PC-9 (cell line): ENCODE measurements around the gene RFTN2. TPM values are rescaled to one million over a fixed set of nuclear protein-coding genes. Genes with fewer than 3 reads are reported as not detected.

Source experiments
- BruUV-seq: library from RNA; stranded (reverse); fragments of 400-500 nt; replicated peaks from 2 replicates; lab custom pipeline; 2021; lab: Mats Ljungman, UMichigan
- CTCF ChIA-PET: fragments of 300-600 bp; sonication (Branson Sonifier 250); formaldehyde crosslinking; loops from one replicate; lab custom pipeline; 2022; ENCODE audit warnings: antibody characterized with exemption; lab: Charles Lee
- POLR2A ChIA-PET: fragments of 300-600 bp; sonication (Branson Sonifier 250); formaldehyde crosslinking; loops from one replicate; lab custom pipeline; 2022; ENCODE audit warnings: antibody characterized with exemption; ENCODE audit not compliant: unreplicated experiment; lab: Charles Lee
- DNase-seq, 2 experiments: peaks; one replicate each; pipeline versions ENCODE4 v3.0.0 to v3.0.0-alpha.2; 2015 to 2022; ENCODE audit warnings: mixed read lengths in 1 of 2
- H2AFZ ChIP-seq: fragments of 200-600 bp; sonication (generic); 2 replicates; pipeline ENCODE4 v1.8.1; 2017; ENCODE audit warnings: antibody characterized with exemption
- H3F3A ChIP-seq: fragments of 200-600 bp; sonication (generic); 2 replicates; pipeline ENCODE4 v1.8.1; 2017; ENCODE audit warnings: antibody characterized with exemption, mild to moderate bottlenecking, low read depth; ENCODE audit not compliant: insufficient read depth
- H3K27ac ChIP-seq: fragments of 200-600 bp; sonication (generic); 2 replicates; pipeline ENCODE4 v1.6.1; 2016; ENCODE audit warnings: mixed run types
- H3K27me3 ChIP-seq: fragments of 200-600 bp; sonication (generic); 2 replicates; pipeline ENCODE4 v1.6.1; 2016; ENCODE audit warnings: low read depth, mixed run types; ENCODE audit not compliant: insufficient read depth
- H3K36me3 ChIP-seq: fragments of 200-600 bp; sonication (generic); 2 replicates; pipeline ENCODE4 v1.6.1; 2016; ENCODE audit warnings: low read depth, mixed run types
- H3K4me1 ChIP-seq: fragments of 200-600 bp; sonication (generic); replicated peaks from 2 replicates; pipeline ENCODE4 v1.6.1; 2016; ENCODE audit warnings: mixed run types; ENCODE audit not compliant: insufficient read depth
- H3K4me2 ChIP-seq: fragments of 200-600 bp; sonication (generic); 2 replicates; pipeline ENCODE4 v1.6.1; 2017; ENCODE audit warnings: mixed run types
- H3K4me3 ChIP-seq: fragments of 200-600 bp; sonication (generic); 2 replicates; pipeline ENCODE4 v1.6.1; 2016; ENCODE audit warnings: mixed run types
- H3K79me2 ChIP-seq: fragments of 200-600 bp; sonication (generic); 2 replicates; pipeline ENCODE4 v1.6.1; 2017; ENCODE audit warnings: low read depth, mixed run types
- H3K9me2 ChIP-seq: fragments of 200-600 bp; sonication (generic); 2 replicates; pipeline ENCODE4 v1.8.1; 2017; ENCODE audit warnings: mild to moderate bottlenecking; ENCODE audit not compliant: insufficient read depth
- H3K9me3 ChIP-seq: fragments of 200-600 bp; sonication (generic); 2 replicates; pipeline ENCODE4 v1.8.1; 2016; ENCODE audit warnings: low read depth; ENCODE audit not compliant: insufficient read depth
- H4K20me1 ChIP-seq: fragments of 200-600 bp; sonication (generic); 2 replicates; pipeline ENCODE4 v1.8.1; 2017; ENCODE audit not compliant: insufficient read depth
- EZH2 ChIP-seq: fragments of 200-600 bp; sonication (generic); IDR thresholded peaks from 2 replicates; pipeline ENCODE4 v1.8.0; 2017; ENCODE audit warnings: antibody characterized with exemption, low read depth
- intact Hi-C: fragments of 100-400 bp; cut with micrococcal nuclease; formaldehyde crosslinking; loops from one replicate; pipeline ENCODE4 v1.10.0; 2022; ENCODE audit not compliant: unreplicated experiment
- total RNA-seq: library from RNA; stranded (reverse); gene quantifications from 2 replicates; pipeline ENCODE4 v1.2.3, GENCODE V29; 2021
- TF ChIP-seq, protein P1 (sequence below): fragments of 200-600 bp; sonication (generic); conservative IDR thresholded peaks from 2 replicates; pipeline ENCODE4 v1.6.1; 2017; ENCODE audit warnings: mixed run types, antibody characterized with exemption, mild to moderate bottlenecking, moderate library complexity

Gene RFTN2
- total RNA-seq, 1 experiment from 2014 or later, result not detected

DNA sequence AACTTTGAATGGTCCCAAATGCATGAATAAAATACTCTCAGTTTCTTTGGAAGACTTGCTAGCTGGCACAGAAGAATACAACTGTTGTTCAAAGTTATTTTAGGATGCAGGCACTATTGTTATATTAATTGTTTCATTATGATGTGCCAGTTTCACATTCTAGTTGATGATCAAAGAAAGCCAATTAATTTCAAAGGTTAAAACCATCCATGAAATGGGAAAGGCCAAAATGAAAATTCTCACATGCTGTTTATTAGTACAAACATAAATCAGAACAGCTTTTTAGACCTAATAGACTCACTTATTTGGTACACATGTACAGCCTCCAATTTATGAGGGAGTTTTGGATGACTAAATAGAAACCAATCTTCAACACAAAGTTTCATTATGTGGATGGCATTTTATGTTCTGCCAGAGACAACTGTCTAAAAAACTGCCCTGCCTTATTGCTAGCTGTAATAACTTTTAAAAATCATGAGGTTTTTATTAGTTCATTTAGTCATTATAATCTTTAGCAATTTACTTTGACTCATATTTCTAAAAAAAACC lies 42.2 kb downstream of the RFTN2 start:
- H4K20me1 ChIP-seq, result no peaks in the 10 kb centered on the region
- H3K4me1 ChIP-seq, result no peaks in the 10 kb centered on the region
- no peaks in the 10 kb centered on the region for H3F3A ChIP-seq
- H3K4me3 ChIP-seq, result no peak overlapping the region
- H3K4me2 ChIP-seq, result no peak overlapping the region
- H3K9me3 ChIP-seq, result no peaks in the 10 kb centered on the region
- no peaks in the 10 kb centered on the region for H3K27me3 ChIP-seq
- BruUV-seq, result no TSS peak
- ChIA-PET POLR2A (interaction anchor here (0.6 kb wide), 1 partner anchor 527 kb away, joined by 5 read pairs; no protein-coding TSS in a partner anchor), CTCF (no interaction called here)
- no peak overlapping the region for H3K27ac ChIP-seq
- H2AFZ ChIP-seq, result no peak overlapping the region
- no peaks in the 10 kb centered on the region for H3K36me3 ChIP-seq
- intact Hi-C loops, result loop anchor here (5.0 kb wide), 1 partner anchor 364 kb away; no protein-coding TSS in a partner anchor
- no peak for DNase-seq
- H3K79me2 ChIP-seq, result no peaks in the 10 kb centered on the region
- no peaks in the 10 kb centered on the region for H3K9me2 ChIP-seq
- no peak for TF ChIP-seq EZH2
- TF ChIP-seq, protein P1, sequence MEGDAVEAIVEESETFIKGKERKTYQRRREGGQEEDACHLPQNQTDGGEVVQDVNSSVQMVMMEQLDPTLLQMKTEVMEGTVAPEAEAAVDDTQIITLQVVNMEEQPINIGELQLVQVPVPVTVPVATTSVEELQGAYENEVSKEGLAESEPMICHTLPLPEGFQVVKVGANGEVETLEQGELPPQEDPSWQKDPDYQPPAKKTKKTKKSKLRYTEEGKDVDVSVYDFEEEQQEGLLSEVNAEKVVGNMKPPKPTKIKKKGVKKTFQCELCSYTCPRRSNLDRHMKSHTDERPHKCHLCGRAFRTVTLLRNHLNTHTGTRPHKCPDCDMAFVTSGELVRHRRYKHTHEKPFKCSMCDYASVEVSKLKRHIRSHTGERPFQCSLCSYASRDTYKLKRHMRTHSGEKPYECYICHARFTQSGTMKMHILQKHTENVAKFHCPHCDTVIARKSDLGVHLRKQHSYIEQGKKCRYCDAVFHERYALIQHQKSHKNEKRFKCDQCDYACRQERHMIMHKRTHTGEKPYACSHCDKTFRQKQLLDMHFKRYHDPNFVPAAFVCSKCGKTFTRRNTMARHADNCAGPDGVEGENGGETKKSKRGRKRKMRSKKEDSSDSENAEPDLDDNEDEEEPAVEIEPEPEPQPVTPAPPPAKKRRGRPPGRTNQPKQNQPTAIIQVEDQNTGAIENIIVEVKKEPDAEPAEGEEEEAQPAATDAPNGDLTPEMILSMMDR, result no peak

DNA sequence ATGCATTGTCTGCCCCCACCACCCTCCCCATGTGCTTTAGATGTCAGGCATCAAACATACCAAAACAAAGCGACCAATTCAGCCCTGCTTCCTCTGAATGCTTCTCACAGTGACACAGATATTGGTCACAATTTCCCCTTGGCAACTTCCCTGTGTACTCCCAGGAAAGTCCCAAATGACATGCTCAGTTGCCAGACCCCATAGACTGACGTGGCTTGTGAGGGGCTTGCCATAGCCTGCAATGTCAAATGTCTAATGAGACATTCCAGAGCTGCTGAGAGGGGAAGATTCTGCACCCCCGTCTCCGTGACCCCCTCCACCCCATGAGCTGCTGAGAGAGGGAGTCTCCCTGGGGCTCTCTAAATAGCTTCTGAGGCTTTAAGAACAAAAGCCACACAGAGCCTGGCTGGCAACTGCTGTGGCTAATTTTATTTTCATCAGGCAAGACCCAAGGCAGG lies 47.3 kb downstream of the RFTN2 start:
- H3K9me2 ChIP-seq, result no peaks in the 10 kb centered on the region
- no peaks in the 10 kb centered on the region for H3K36me3 ChIP-seq
- H2AFZ ChIP-seq, result no peak overlapping the region
- no peaks in the 10 kb centered on the region for H3F3A ChIP-seq
- H3K79me2 ChIP-seq, result no peaks in the 10 kb centered on the region
- no peak for TF ChIP-seq EZH2
- TF ChIP-seq, protein P1, result no peak
- no TSS peak for BruUV-seq
- H3K9me3 ChIP-seq, result no peaks in the 10 kb centered on the region
- no peak overlapping the region for H3K27ac ChIP-seq
- CTCF ChIA-PET, result no interaction called here
- H3K4me3 ChIP-seq, result no peak overlapping the region
- no peaks in the 10 kb centered on the region for H4K20me1 ChIP-seq
- intact Hi-C loops, result no loop called here
- DNase-seq, result no peak
- no peak overlapping the region for H3K4me2 ChIP-seq
- H3K4me1 ChIP-seq, result no peaks in the 10 kb centered on the region
- POLR2A ChIA-PET, result no interaction called here
- no peaks in the 10 kb centered on the region for H3K27me3 ChIP-seq

DNA sequence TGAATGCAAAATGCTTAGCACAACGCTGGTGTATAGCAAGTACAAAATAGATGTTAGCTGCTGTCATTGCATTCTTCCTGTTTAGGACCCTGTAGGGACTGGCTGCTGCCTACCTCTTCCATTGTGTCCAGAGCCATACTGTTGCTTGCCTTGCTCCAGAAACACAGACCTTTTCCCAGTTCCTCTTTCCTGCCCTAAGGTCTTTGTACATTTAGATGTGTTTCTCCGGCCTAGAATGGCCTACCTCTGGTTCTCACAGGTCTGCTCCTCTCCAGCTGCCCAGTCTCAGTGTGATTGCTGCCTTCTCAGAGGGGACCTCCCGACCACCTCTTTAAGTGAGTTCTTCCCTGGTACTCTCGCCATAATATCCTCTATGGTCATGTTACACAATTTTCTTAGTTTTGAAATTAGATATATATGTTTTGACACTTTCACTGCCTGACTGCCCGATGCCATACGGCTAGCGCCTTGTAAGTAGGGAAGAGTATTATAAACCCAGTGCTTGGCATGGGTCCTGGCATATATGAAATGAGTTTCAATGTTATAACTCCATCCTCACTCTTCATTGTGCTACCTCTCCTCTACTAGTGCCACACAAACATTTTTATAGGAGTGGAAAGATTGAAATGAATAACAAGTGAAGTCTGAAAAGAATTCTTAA lies 48.3 kb downstream of the RFTN2 start:
- H3F3A ChIP-seq, result no peaks in the 10 kb centered on the region
- POLR2A ChIA-PET, result no interaction called here

More for the DNA sequence above, 48.3 kb downstream of the RFTN2 start:
- TF ChIP-seq EZH2, result no peak
- TF ChIP-seq, protein P1, result no peak
- Histone ChIP-seq H3K9me3 (no peaks in the 10 kb centered on the region), H3K4me3 (no peak overlapping the region), H4K20me1 (no peaks in the 10 kb centered on the region), H3K9me2 (no peaks in the 10 kb centered on the region), H3K4me1 (no peaks in the 10 kb centered on the region), H3K36me3 (no peaks in the 10 kb centered on the region), H2AFZ (no peak overlapping the region), H3K27me3 (no peaks in the 10 kb centered on the region), H3K27ac (no peak overlapping the region), H3K4me2 (no peak overlapping the region), H3K79me2 (no peaks in the 10 kb centered on the region)
- intact Hi-C loops, result no loop called here
- BruUV-seq, result no TSS peak
- DNase-seq, result no peak
- CTCF ChIA-PET, result no interaction called here
